H9 (cell line): ENCODE measurements around the gene FAM78A. TPM values are rescaled to one million over a fixed set of nuclear protein-coding genes. Genes with fewer than 3 reads are reported as not detected.

Experiments used
- DNase-seq: peaks from one replicate; pipeline ENCODE4 v3.0.0-alpha.2; 2017
- H2AFZ ChIP-seq: one replicate; pipeline ENCODE4 v1.6.1; 2013; ENCODE audit warnings: mild to moderate bottlenecking, low read length, control low read depth, moderate library complexity
- H2AK5ac ChIP-seq: 2 replicates; pipeline ENCODE4 v1.6.1; 2013; ENCODE audit warnings: low read length, control low read depth, mixed read lengths; ENCODE audit not compliant: insufficient read length
- H2BK120ac ChIP-seq: one replicate; pipeline ENCODE4 v1.6.1; 2013; ENCODE audit warnings: low read depth, mild to moderate bottlenecking, low read length, control low read depth, inconsistent platforms; ENCODE audit not compliant: poor library complexity, severe bottlenecking
- H2BK12ac ChIP-seq: 2 replicates; pipeline ENCODE4 v1.6.1; 2013; ENCODE audit warnings: low read length, control low read depth, mixed read lengths, low read depth; ENCODE audit not compliant: insufficient read length
- H2BK15ac ChIP-seq: 2 replicates; pipeline ENCODE4 v1.6.1; 2013; ENCODE audit warnings: low read depth, low read length, control low read depth
- H2BK20ac ChIP-seq: one replicate; pipeline ENCODE4 v1.6.1; 2013; ENCODE audit warnings: low read depth, mild to moderate bottlenecking, low read length, control low read depth, inconsistent platforms; ENCODE audit not compliant: poor library complexity, severe bottlenecking
- H2BK5ac ChIP-seq: 2 replicates; pipeline ENCODE4 v1.6.1; 2013; ENCODE audit warnings: low read length, control low read depth, mixed read lengths; ENCODE audit not compliant: insufficient read length
- H3K14ac ChIP-seq: 2 replicates; pipeline ENCODE4 v1.6.1; 2013; ENCODE audit warnings: low read length, control low read depth; ENCODE audit not compliant: insufficient read depth
- H3K18ac ChIP-seq: 2 replicates; pipeline ENCODE4 v1.6.1; 2013; ENCODE audit warnings: low read depth, mild to moderate bottlenecking, mixed read lengths, low read length, control low read depth; ENCODE audit not compliant: insufficient read length
- H3K23ac ChIP-seq: 2 replicates; pipeline ENCODE4 v1.6.1; 2013; ENCODE audit warnings: low read length, control low read depth, mixed read lengths, low read depth; ENCODE audit not compliant: insufficient read length
- H3K23me2 ChIP-seq: 2 replicates; pipeline ENCODE4 v1.6.1; 2013; ENCODE audit warnings: low read depth, mild to moderate bottlenecking, mixed read lengths, low read length, control low read depth; ENCODE audit not compliant: insufficient read length, poor library complexity, severe bottlenecking
- H3K27ac ChIP-seq: 2 replicates; pipeline ENCODE4 v1.5.1; 2013; ENCODE audit warnings: low read length, control low read depth, mixed read lengths, low read depth; ENCODE audit not compliant: insufficient read length
- H3K27me3 ChIP-seq: 2 replicates; pipeline ENCODE4 v1.6.1; 2013; ENCODE audit warnings: low read length, control low read depth, inconsistent platforms; ENCODE audit not compliant: insufficient read depth
- H3K4ac ChIP-seq: 2 replicates; pipeline ENCODE4 v1.6.1; 2013; ENCODE audit warnings: low read depth, mild to moderate bottlenecking, control low read depth, inconsistent platforms, low read length, moderate library complexity
- H3K4me1 ChIP-seq: 2 replicates; pipeline ENCODE4 v1.6.1; 2013; ENCODE audit warnings: low read length, control low read depth, inconsistent platforms; ENCODE audit not compliant: insufficient read depth
- H3K4me2 ChIP-seq: 2 replicates; pipeline ENCODE4 v1.6.1; 2013; ENCODE audit warnings: low read length, control low read depth, mixed read lengths; ENCODE audit not compliant: insufficient read length, insufficient read depth
- H3K56ac ChIP-seq: 2 replicates; pipeline ENCODE4 v1.6.1; 2013; ENCODE audit warnings: low read depth, mild to moderate bottlenecking, mixed read lengths, low read length, control low read depth; ENCODE audit not compliant: insufficient read length
- H3K79me1 ChIP-seq: 2 replicates; pipeline ENCODE4 v1.6.1; 2013; ENCODE audit warnings: low read depth, mild to moderate bottlenecking, moderate library complexity, low read length, control low read depth, inconsistent platforms; ENCODE audit not compliant: insufficient read depth, poor library complexity, severe bottlenecking
- H3K79me2 ChIP-seq: 2 replicates; pipeline ENCODE4 v1.6.1; 2013; ENCODE audit warnings: low read length, control low read depth, inconsistent platforms; ENCODE audit not compliant: insufficient read depth
- H3K9ac ChIP-seq: 2 replicates; pipeline ENCODE4 v1.6.1; 2013; ENCODE audit warnings: low read length, control low read depth, mixed read lengths; ENCODE audit not compliant: insufficient read length; ENCODE audit errors: extremely low read depth
- H3K9me3 ChIP-seq: one replicate; pipeline ENCODE4 v1.6.1; 2013; ENCODE audit warnings: low read depth, low read length, inconsistent platforms; ENCODE audit not compliant: control insufficient read depth
- H3T11ph ChIP-seq: one replicate; pipeline ENCODE4 v1.6.1; 2013; ENCODE audit warnings: mild to moderate bottlenecking, low read length, control low read depth, inconsistent platforms
- H4K20me1 ChIP-seq: one replicate; pipeline ENCODE4 v1.6.1; 2013; ENCODE audit not compliant: control insufficient read depth, insufficient read length, insufficient read depth
- H4K5ac ChIP-seq: 2 replicates; pipeline ENCODE4 v1.6.1; 2013; ENCODE audit warnings: low read depth, mild to moderate bottlenecking, mixed read lengths, low read length, control low read depth; ENCODE audit not compliant: insufficient read length
- H4K8ac ChIP-seq: replicated peaks from 2 replicates; pipeline ENCODE4 v1.6.1; 2013; ENCODE audit warnings: low read length, control low read depth, mixed read lengths, low read depth; ENCODE audit not compliant: insufficient read length
- H4K91ac ChIP-seq: 2 replicates; pipeline ENCODE4 v1.6.1; 2013; ENCODE audit warnings: low read depth, mild to moderate bottlenecking, moderate library complexity, mixed read lengths, low read length, control low read depth; ENCODE audit not compliant: insufficient read length
- H3K27ac Mint-ChIP-seq, 3 experiments: 2 replicates in 2 of 3; 3 replicates in 1 of 3; pipeline ENCODE4 v1.8.0; 2020 to 2021; ENCODE audit warnings: mixed read lengths in 3 of 3, mild to moderate bottlenecking in 1 of 3, moderate library complexity in 1 of 3
- H3K27me3 Mint-ChIP-seq: 2 replicates; pipeline ENCODE4 v1.8.0; 2021; ENCODE audit warnings: low read depth, mild to moderate bottlenecking, moderate library complexity, mixed read lengths
- H3K36me3 Mint-ChIP-seq, 3 experiments: 2 replicates in 2 of 3; 3 replicates in 1 of 3; pipeline ENCODE4 v1.8.0; 2020 to 2021; ENCODE audit warnings: low read depth in 3 of 3, mixed read lengths in 3 of 3; ENCODE audit not compliant: insufficient read depth in 1 of 3
- H3K4me1 Mint-ChIP-seq, 2 experiments: 2 replicates each; pipeline ENCODE4 v1.8.0; 2020; ENCODE audit warnings: mixed read lengths in 2 of 2
- H3K4me3 Mint-ChIP-seq, 2 experiments: 2 replicates in 1 of 2; 3 replicates in 1 of 2; pipeline ENCODE4 v1.8.0; 2020 to 2021; ENCODE audit warnings: mild to moderate bottlenecking in 2 of 2, mixed read lengths in 2 of 2, moderate library complexity in 1 of 2
- H3K9me3 Mint-ChIP-seq, 2 experiments: 2 replicates in 1 of 2; 3 replicates in 1 of 2; pipeline ENCODE4 v1.8.0; 2020; ENCODE audit warnings: mild to moderate bottlenecking in 2 of 2, mixed read lengths in 2 of 2, moderate library complexity in 1 of 2
- CTCF ChIP-seq: fragments of 200-600 bp; sonication (generic); conservative IDR thresholded peaks from 3 replicates; pipeline ENCODE4 v1.8.0; 2021; ENCODE audit warnings: antibody characterized with exemption, mild to moderate bottlenecking
- WGBS: extraction: QIAGEN DNeasy Blood & Tissue Kit; methylation state at CpG from one replicate; pipeline ENCODE4 v1.1.7; 2013; ENCODE audit warnings: missing lambda C conversion rate, low lambda C conversion rate, mixed read lengths; ENCODE audit not compliant: insufficient read length; ENCODE audit errors: extremely low coverage; 5-methylcytosine and 5-hydroxymethylcytosine counted together
- total RNA-seq: library from RNA; stranded (reverse); gene quantifications from 2 replicates; pipeline ENCODE4 v1.2.1, GENCODE V29; 2021

Gene FAM78A
- total RNA-seq, 1 experiment from 2014 or later, result 1.9 TPM

- Histone ChIP-seq H2BK5ac (no peak overlapping the region), H2AFZ (no peak overlapping the region), H2BK20ac (no peak overlapping the region), H3K27me3 (no peaks in the 10 kb centered on the region), H3K27ac (no peak overlapping the region), H4K91ac (no peak overlapping the region), H4K5ac (no peak overlapping the region), H3K14ac (no peak overlapping the region), H2BK15ac (no peak overlapping the region), H3K79me2 (no peaks in the 10 kb centered on the region), H3K9ac (no peak overlapping the region), H2BK120ac (no peak overlapping the region), H3K56ac (no peak overlapping the region), H3K79me1 (no peaks in the 10 kb centered on the region), H3K4ac (no peak overlapping the region), H2AK5ac (no peak overlapping the region), H3K4me1 (peaks cover 4% of the 10 kb centered on the region; the same call in 1 of the 2 replicates), H4K20me1 (no peaks in the 10 kb centered on the region), H4K8ac (no peak overlapping the region), H3K23me2 (no peaks in the 10 kb centered on the region), H3K4me2 (no peak overlapping the region), H3T11ph (no peak overlapping the region), H3K23ac (no peak overlapping the region), H3K18ac (no peak overlapping the region), H3K9me3 (no peaks in the 10 kb centered on the region), H2BK12ac (no peak overlapping the region)
- TF ChIP-seq CTCF, result no peak
- DNase-seq, result no peak
- H3K27ac Mint-ChIP-seq, result no peak overlapping the region
- no CpG with 5 or more reads among the region's 5 CpGs for WGBS
- peaks cover 9 to 30% (median 23%) of the 10 kb centered on the region in 3 experiments; a peak in 6 of 7 replicates for H3K36me3 Mint-ChIP-seq
- 0 out of 5 replicates have a peak, but pooled peaks cover 0 to 1% of the 10 kb centered on the region in 2 experiments for H3K9me3 Mint-ChIP-seq
- H3K27me3 Mint-ChIP-seq, result no peaks in the 10 kb centered on the region
- no peak overlapping the region for H3K4me3 Mint-ChIP-seq
- H3K4me1 Mint-ChIP-seq, result peaks cover 16 to 26% of the 10 kb centered on the region in 2 experiments
Observed at GRCh38 chr9:131236761-131237160, 39.5 kb downstream of the FAM78A start.
